KBM-7 (cell line): Measurements from ENCODE around the gene EHMT1.
"Not testable (repeated sequence)": the region's sequence is repeated elsewhere in the genome, so short reads cannot be mapped to it uniquely, and the experiment has no call there.

Experiments used
- DNase-seq: peaks from one replicate; pipeline ENCODE4 v3.0.0-alpha.2; 2015
- in situ Hi-C: fragments of 300-500 bp; cut with MboI; formaldehyde crosslinking; loops from 2 replicates; pipeline ENCODE4 v1.14.3; 2020; ENCODE audit warnings: low sequenced_read_pairs, low pct_unique_long_range_greater_than_20kb, mixed read lengths

Gene EHMT1

GRCh38 chr9:137880160-137880975 lies 261.6 kb downstream of the EHMT1 start:
- in situ Hi-C loops: no loop called here

DNA sequence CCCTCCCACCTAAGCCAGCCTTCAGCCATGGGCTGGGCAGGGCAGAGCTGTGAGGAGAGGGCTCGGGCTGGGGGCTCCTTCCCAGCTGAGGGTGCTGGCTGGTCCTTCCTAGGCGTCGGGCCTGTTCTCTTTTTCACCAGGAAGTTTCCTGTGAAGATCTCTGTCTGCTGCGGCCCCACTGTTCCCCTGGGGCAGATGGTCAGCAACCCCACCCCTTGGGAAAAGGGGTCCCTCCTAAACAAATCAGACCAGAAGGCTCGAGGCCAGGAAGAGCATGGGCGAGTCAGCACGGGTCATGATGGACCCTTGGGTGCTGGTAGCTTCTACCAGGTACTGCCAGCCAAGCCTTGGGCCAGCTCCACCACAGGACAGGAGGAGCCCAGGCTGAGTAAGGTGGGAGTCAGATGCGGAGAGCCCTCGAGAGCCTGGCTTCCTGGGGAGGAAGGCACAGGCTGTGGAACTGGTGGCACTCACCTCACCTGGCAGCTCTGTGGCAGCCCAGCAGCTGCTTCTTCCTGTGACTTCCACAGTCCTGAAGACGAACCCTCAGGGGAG lies 262.2 kb downstream of the EHMT1 start:
- no peak for DNase-seq
- in situ Hi-C loops: no loop called here

More at GRCh38 chr9:137880160-137880975, 261.6 kb downstream of the EHMT1 start:
- DNase-seq: no peak

DNA sequence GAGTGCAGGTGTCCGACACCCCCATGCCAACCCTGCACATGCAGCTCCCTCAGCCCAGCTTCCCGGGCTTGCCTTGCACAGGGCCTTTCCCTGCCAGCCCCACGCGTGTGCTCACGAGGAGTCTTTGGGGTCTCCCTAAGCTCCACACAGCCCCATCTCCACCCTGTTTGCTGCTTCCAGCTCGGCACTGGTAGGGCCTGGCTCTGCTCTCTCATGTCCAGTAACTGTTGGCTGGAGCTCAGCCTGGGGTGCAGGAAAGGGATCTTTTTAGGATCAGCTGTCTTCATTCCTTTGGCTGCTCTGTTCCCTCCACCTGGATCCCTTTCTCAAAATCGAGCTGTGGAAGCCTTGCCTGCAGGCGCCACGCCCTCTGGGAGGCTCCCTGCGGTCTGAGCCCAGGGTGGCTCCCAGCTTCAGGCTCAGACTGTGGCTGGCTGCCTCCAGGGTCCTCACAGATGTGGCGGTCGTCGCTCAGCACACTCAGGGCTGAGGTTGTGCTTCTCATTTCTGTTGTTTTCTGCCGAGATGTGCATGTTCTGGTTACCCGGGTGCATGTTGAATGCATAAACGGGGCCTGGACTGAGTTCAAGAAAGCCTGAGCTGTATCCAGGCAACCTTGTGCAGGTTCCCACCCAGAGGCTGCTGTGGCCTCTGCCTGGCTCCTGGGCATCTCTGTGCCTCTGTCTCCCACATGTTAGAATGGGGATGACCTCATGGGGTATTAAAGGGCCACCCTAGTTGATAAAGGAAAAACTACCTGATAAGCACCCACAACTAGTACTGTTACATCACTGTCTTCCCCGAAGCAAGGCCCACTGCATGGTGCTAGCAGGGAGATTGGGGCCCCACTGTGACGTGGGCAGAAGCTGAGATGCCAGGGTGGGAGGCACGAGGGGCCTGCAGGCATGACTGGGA lies 263.0 kb downstream of the EHMT1 start:
- DNase-seq: no peak
- in situ Hi-C loops: no loop called here

DNA sequence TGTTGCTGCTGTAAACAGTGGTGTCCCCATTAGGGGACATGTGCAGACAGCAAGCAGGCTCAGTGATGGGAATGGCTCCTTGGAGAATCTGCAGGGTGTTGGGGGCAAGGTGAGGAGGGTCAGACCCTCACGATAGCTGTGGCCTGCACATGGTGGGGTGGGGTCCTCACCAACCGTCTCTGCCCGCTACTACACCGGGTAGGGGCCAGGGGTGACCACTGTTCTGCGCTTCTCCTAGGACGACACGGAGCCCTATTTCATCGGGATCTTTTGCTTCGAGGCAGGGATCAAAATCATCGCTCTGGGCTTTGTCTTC lies 263.7 kb downstream of the EHMT1 start:
- DNase-seq: no peak
- in situ Hi-C loops: no loop called here

GRCh38 chr9:137883977-137884376 lies 265.2 kb downstream of the EHMT1 start:
- DNase-seq, in situ Hi-C loops: not testable (repeated sequence)

DNA sequence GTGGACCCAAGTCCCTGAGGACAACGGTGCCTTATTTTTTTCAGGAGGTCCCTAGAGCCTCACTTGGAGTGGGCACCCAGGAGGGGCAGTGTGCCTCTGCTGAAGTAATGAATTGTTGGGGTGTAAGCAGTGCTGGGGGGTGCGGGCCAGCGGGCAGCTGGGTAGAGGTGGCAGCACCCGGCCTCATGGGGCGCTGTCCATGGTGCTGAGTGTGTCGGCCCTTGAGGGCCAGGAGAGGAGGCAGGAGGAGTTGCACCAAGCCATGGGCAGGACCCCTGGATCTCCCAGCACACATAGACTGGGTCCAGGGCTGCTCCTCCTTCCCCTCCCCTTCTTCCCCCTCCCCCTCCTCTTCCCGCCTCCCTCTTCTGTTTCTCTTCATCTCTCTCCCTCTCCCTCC lies 265.7 kb downstream of the EHMT1 start:
- in situ Hi-C loops: not testable (repeated sequence)
- DNase-seq: peak; percentile 24

DNA sequence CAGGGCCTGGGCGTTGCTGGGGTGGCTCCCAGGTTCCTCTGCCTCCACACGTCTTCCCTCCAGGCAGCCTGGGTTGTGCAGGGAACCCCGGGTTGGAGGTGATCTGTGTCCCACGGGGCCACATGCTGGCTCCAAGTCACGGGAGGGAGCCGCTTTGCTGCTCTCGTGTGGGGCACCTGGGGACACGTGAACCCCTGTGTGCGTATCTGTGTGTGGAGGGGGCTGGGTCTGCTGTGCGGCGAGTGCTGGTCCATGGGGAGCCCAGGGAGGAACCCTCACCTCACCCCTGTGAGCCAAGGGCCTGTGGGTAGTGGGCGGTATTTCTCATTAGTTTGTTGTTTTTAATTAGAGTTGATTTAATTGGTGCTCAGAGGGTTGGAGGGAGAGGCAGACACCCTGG lies 266.3 kb downstream of the EHMT1 start:
- DNase-seq, in situ Hi-C loops: not testable (repeated sequence)
